Mucosa of rectum (tissue), 2 donors: ENCODE results near the gene RNF114.

Experiments used
- H3K27ac ChIP-seq, 2 donors: one replicate each; pipeline ENCODE4 v1.7.0; 2013; ENCODE audit warnings: inconsistent platforms in 2 of 2, low read depth in 2 of 2, low read length in 2 of 2
- H3K27me3 ChIP-seq, 2 donors: one replicate each; pipeline ENCODE4 v1.7.0; 2013; ENCODE audit warnings: low read length in 2 of 2; ENCODE audit not compliant: control insufficient read depth in 2 of 2, insufficient read depth in 2 of 2
- H3K36me3 ChIP-seq, 2 donors: one replicate each; pipeline ENCODE4 v1.7.0; 2013; ENCODE audit warnings: low read length in 2 of 2; ENCODE audit not compliant: control insufficient read depth in 2 of 2, insufficient read depth in 2 of 2
- H3K4me1 ChIP-seq, 2 donors: one replicate each; pipeline ENCODE4 v1.7.0; 2013; ENCODE audit warnings: low read length in 2 of 2, mild to moderate bottlenecking in 1 of 2; ENCODE audit not compliant: control insufficient read depth in 2 of 2, insufficient read depth in 2 of 2
- H3K4me3 ChIP-seq, 2 donors: one replicate each; pipeline ENCODE4 v1.7.0; 2013; ENCODE audit warnings: low read length in 2 of 2
- H3K9ac ChIP-seq, 2 donors: one replicate each; pipeline ENCODE4 v1.7.0; 2013; ENCODE audit warnings: low read length in 2 of 2, low read depth in 1 of 2, mild to moderate bottlenecking in 1 of 2
- H3K9me3 ChIP-seq, 2 donors: one replicate each; pipeline ENCODE4 v1.7.0; 2013; ENCODE audit warnings: low read length in 2 of 2; ENCODE audit not compliant: control insufficient read depth in 2 of 2
- donor health status: healthy.
- donor health status: Normal muscosa, but diverticular disease.

RNF114 gene

GRCh38 chr20:49914310-49915117 is 21.7 kb upstream of the RNF114 start:
- peaks cover 38 to 64% of the 10 kb centered on the region in 2 donors for H3K4me1 ChIP-seq
- H3K4me3 ChIP-seq, result peak overlapping the region; percentile 99
- peak overlapping the region; percentile 100 for H3K27ac ChIP-seq
- no peaks in the 10 kb centered on the region for H3K27me3 ChIP-seq
- peak overlapping the region; percentile 99 for H3K9ac ChIP-seq
- H3K9me3 ChIP-seq, result no peaks in the 10 kb centered on the region
- H3K36me3 ChIP-seq, result no peaks in the 10 kb centered on the region

DNA sequence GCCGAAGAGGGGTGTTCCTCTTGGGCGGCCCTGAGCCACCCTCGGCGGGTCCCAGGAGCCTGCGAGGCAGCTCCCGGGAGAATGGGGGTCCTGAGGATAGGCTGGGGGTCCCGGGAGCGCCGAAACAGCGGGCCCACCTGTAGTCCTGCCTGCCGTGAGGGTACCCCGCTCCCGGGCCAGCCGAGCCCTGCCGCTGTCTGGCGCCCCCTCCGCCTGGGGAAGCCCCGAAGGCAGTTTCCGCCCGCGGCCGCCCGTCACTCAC is 21.1 kb upstream of the RNF114 start:
- peak overlapping the region; percentile 99 for H3K9ac ChIP-seq
- no peaks in the 10 kb centered on the region for H3K9me3 ChIP-seq
- peaks cover 33 to 59% of the 10 kb centered on the region in 2 donors for H3K4me1 ChIP-seq
- H3K27me3 ChIP-seq, result no peaks in the 10 kb centered on the region
- peak overlapping the region; percentile 99 for H3K4me3 ChIP-seq
- no peaks in the 10 kb centered on the region for H3K36me3 ChIP-seq
- H3K27ac ChIP-seq, result peak overlapping the region; percentile 100

- Histone ChIP-seq H3K27me3 (no peaks in the 10 kb centered on the region), H3K27ac (peak within 1 kb of the TSS; percentile 100), H3K4me1 (peaks cover 28 to 54% of the 10 kb centered on the region in 2 donors), H3K9me3 (no peaks in the 10 kb centered on the region), H3K36me3 (no peaks in the 10 kb centered on the region), H3K9ac (peak within 1 kb of the TSS; percentile 99), H3K4me3 (peak within 1 kb of the TSS; percentile 99)
Measured at GRCh38 chr20:49915380-49916145, 20.6 kb upstream of the RNF114 start, which contains the start of gene SPATA2. Gene SPATA2 (minus strand): TSS chr20:49915529. CDS start chr20:49908490, 7,039 bp downstream.

GRCh38 chr20:49916146-49917002 is 19.8 kb upstream of the RNF114 start:
- Histone ChIP-seq H3K36me3 (no peaks in the 10 kb centered on the region), H3K9ac (peak overlapping the region; percentile 99), H3K9me3 (no peaks in the 10 kb centered on the region), H3K27me3 (no peaks in the 10 kb centered on the region), H3K4me1 (peaks cover 24 to 47% of the 10 kb centered on the region in 2 donors), H3K27ac (peak overlapping the region; percentile 100), H3K4me3 (peak overlapping the region; percentile 99)

DNA sequence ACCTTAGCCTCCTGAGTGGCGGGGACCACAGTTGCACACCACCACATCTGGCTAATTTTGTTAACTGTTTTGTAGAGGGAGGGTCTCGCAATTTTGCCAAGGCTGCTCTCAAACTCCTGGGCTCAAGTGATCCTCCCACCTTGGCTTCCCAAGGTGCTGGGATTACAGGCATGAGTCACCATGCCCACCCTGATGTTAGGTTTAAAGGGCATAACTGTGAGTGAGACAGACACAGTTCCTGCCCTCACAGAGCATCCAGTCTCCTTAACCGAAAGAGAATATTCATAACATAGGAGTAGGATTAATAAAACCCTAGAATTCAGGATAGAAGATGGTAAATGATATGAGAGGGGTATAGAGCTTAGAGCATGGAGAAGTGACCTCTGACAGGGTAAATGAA is 17.8 kb upstream of the RNF114 start:
- no peak overlapping the region for H3K4me3 ChIP-seq
- H3K27ac ChIP-seq, result no peak overlapping the region
- peaks cover 19 to 35% of the 10 kb centered on the region in 2 donors for H3K4me1 ChIP-seq
- no peaks in the 10 kb centered on the region for H3K27me3 ChIP-seq
- no peak overlapping the region for H3K9ac ChIP-seq
- no peaks in the 10 kb centered on the region for H3K36me3 ChIP-seq
- H3K9me3 ChIP-seq, result no peaks in the 10 kb centered on the region

GRCh38 chr20:49919009-49919408 is 17.2 kb upstream of the RNF114 start:
- no peak overlapping the region for H3K4me3 ChIP-seq
- H3K27me3 ChIP-seq, result no peaks in the 10 kb centered on the region
- H3K9me3 ChIP-seq, result no peaks in the 10 kb centered on the region
- H3K4me1 ChIP-seq, result peaks cover 14 to 30% of the 10 kb centered on the region in 2 donors
- H3K36me3 ChIP-seq, result no peaks in the 10 kb centered on the region
- no peak overlapping the region for H3K9ac ChIP-seq
- no peak overlapping the region for H3K27ac ChIP-seq

GRCh38 chr20:49919461-49919860 is 16.7 kb upstream of the RNF114 start:
- no peak overlapping the region for H3K9ac ChIP-seq
- no peaks in the 10 kb centered on the region for H3K9me3 ChIP-seq
- H3K27me3 ChIP-seq, result no peaks in the 10 kb centered on the region
- H3K27ac ChIP-seq, result no peak overlapping the region
- no peaks in the 10 kb centered on the region for H3K36me3 ChIP-seq
- peaks cover 10 to 30% of the 10 kb centered on the region in 2 donors for H3K4me1 ChIP-seq
- no peak overlapping the region for H3K4me3 ChIP-seq

DNA sequence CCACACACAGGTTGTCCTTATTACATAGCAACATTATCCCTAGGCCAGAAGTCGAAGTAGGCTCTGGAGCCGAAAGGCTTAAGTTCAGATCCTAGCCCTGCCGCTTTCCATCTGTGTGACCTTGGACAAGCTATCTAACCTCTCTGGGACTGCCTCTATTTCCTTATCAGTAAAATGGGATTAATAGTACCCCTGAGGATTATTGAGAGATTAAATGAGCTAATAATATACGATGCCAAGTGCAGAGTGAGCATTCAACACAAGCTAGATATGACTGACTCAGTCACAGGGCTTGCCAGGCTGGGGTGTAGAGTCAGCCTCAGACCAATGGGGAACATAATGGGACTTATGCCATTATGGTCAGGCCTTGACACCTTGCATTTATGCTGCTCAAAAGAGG is 11.9 kb upstream of the RNF114 start:
- no peaks in the 10 kb centered on the region for H3K27me3 ChIP-seq
- H3K36me3 ChIP-seq, result no peaks in the 10 kb centered on the region
- H3K4me3 ChIP-seq, result no peak overlapping the region
- no peak overlapping the region for H3K9ac ChIP-seq
- no peaks in the 10 kb centered on the region for H3K9me3 ChIP-seq
- peak overlapping the region; percentile 51 to 87 for H3K27ac ChIP-seq
- H3K4me1 ChIP-seq, result peaks cover 3 to 15% of the 10 kb centered on the region in 2 donors

GRCh38 chr20:49925901-49926454 is 10.2 kb upstream of the RNF114 start:
- H3K27ac ChIP-seq, result no peak overlapping the region
- H3K9ac ChIP-seq, result no peak overlapping the region
- no peak overlapping the region for H3K4me3 ChIP-seq
- no peaks in the 10 kb centered on the region for H3K27me3 ChIP-seq
- H3K4me1 ChIP-seq, result peaks cover 3 to 15% of the 10 kb centered on the region in 2 donors
- no peaks in the 10 kb centered on the region for H3K9me3 ChIP-seq
- no peaks in the 10 kb centered on the region for H3K36me3 ChIP-seq
